DND-41 (cell line): ENCODE results near the gene SERPINA12.

Experiments used
- CTCF ChIP-seq: IDR thresholded peaks from 2 replicates; pipeline ENCODE4 v1.5.1; 2012; ENCODE audit warnings: borderline replicate concordance, low read length, moderate library complexity, mild to moderate bottlenecking; ENCODE audit not compliant: poor library complexity, severe bottlenecking; ENCODE audit errors: extremely low read depth
- EZH2 ChIP-seq: IDR thresholded peaks from 3 replicates; pipeline ENCODE4 v1.6.1; 2012; ENCODE audit warnings: borderline replicate concordance, low read depth, mild to moderate bottlenecking, moderate library complexity, low read length, inconsistent platforms; ENCODE audit not compliant: severe bottlenecking

- TF ChIP-seq EZH2, result no peak
- no peak for TF ChIP-seq CTCF
These were observed 50.6 kb downstream of the SERPINA12 start for GRCh38 chr14:94458558-94459205.
